Activated naive CD4-positive, alpha-beta T cell treated with anti-CD3 and anti-CD28 coated beads, Interleukin-2, amount 10 ng/mL, durations not matched to agents 7 days and 5 days (primary cell): ENCODE measurements around the gene IL12RB2.
"Not testable (repeated sequence)": the region's sequence is repeated elsewhere in the genome, so short reads cannot be mapped to it uniquely, and the experiment has no call there.

Experiments
- CTCF ChIA-PET: fragments of 350-600 bp; sonication (Branson Sonifier 250); formaldehyde crosslinking; loops from one replicate; lab custom pipeline; 2021; ENCODE audit warnings: antibody characterized with exemption; lab: Charles Lee
- DNase-seq: peaks from one replicate; pipeline ENCODE4 v3.0.0-alpha.2; 2020
- H3K27ac Mint-ChIP-seq: one replicate; pipeline ENCODE4 v1.8.0; 2021; ENCODE audit warnings: mild to moderate bottlenecking, moderate library complexity, mixed read lengths
- H3K27me3 Mint-ChIP-seq: one replicate; pipeline ENCODE4 v1.8.0; 2021; ENCODE audit warnings: mild to moderate bottlenecking, mixed read lengths
- H3K36me3 Mint-ChIP-seq: one replicate; pipeline ENCODE4 v1.8.0; 2021; ENCODE audit warnings: mixed read lengths
- H3K4me1 Mint-ChIP-seq: one replicate; pipeline ENCODE4 v1.8.0; 2021; ENCODE audit warnings: mixed read lengths
- H3K4me3 Mint-ChIP-seq: one replicate; pipeline ENCODE4 v1.8.0; 2021; ENCODE audit warnings: mild to moderate bottlenecking, moderate library complexity, mixed read lengths
- H3K9me3 Mint-ChIP-seq: one replicate; pipeline ENCODE4 v1.8.0; 2021; ENCODE audit warnings: mixed read lengths

The IL12RB2 gene

DNA sequence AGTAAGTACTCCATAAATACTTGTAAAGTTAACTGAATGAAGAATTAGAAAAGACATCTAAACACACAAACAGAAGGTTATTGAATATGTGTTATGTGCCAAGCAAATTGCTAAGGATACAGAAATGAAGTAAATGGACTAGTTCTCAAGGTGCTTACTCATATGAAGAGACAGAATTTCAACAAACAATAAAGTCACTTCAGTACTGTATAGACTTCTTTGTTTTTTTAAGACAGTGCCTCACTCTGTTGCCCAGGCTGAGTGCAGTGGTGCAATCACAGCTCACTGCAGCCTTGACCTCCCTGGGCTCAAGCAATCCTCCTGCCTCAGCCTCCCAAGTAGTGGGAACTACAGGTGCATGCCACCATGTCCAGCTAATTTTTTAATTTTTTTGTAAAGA, 65.2 kb downstream of the IL12RB2 start:
- DNase-seq: no peak
- Mint-ChIP-seq H3K27ac (no peak overlapping the region), H3K4me1 (peaks cover 7% of the 10 kb centered on the region), H3K9me3 (no peaks in the 10 kb centered on the region), H3K36me3 (peaks cover 58% of the 10 kb centered on the region), H3K27me3 (no peaks in the 10 kb centered on the region), H3K4me3 (no peak overlapping the region)
- CTCF ChIA-PET: no interaction called here

GRCh38 chr1:67376381-67376780, 68.7 kb downstream of the IL12RB2 start:
- Mint-ChIP-seq H3K4me3 (no peak overlapping the region), H3K36me3 (peaks cover 60% of the 10 kb centered on the region), H3K9me3 (no peaks in the 10 kb centered on the region), H3K27me3 (no peaks in the 10 kb centered on the region), H3K27ac (no peak overlapping the region), H3K4me1 (peaks cover 7% of the 10 kb centered on the region)
- CTCF ChIA-PET: interaction anchor here (0.9 kb wide), 1 partner anchor 32 kb away, joined by 3 read pairs; no protein-coding TSS in a partner anchor
- no peak for DNase-seq

GRCh38 chr1:67377253-67377652, 69.6 kb downstream of the IL12RB2 start:
- Mint-ChIP-seq H3K27ac (no peak overlapping the region), H3K4me3 (no peak overlapping the region), H3K4me1 (peaks cover 7% of the 10 kb centered on the region), H3K27me3 (no peaks in the 10 kb centered on the region), H3K9me3 (no peaks in the 10 kb centered on the region), H3K36me3 (peaks cover 61% of the 10 kb centered on the region)
- no peak for DNase-seq
- CTCF ChIA-PET: interaction anchor here (0.9 kb wide), 1 partner anchor 31 kb away, joined by 3 read pairs; no protein-coding TSS in a partner anchor

DNA sequence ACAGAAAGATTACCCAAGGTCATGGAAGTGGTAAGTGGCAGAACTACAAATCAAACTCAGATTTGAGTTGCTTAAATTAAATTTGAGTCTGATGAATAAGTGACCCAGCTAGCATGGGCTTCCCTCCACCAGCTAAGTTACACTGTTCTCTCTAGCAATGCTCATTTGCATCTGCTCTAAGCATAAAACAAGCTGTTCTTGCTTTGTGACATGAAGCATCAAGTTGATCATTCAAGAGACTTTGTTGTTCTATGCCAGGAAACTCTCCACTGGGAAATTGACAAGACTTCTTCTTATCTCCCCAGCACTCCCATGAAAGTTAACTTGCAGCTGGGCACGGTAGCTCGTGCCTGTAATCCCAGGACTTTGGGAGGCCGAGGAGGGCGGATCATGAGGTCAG, 73.5 kb downstream of the IL12RB2 start:
- Mint-ChIP-seq H3K27ac (no peak overlapping the region), H3K4me3 (no peak overlapping the region), H3K4me1 (peaks cover 7% of the 10 kb centered on the region), H3K27me3 (no peaks in the 10 kb centered on the region), H3K9me3 (peaks cover 28% of the 10 kb centered on the region), H3K36me3 (peaks cover 82% of the 10 kb centered on the region)
- CTCF ChIA-PET: no interaction called here
- DNase-seq: no peak

- H3K4me1 Mint-ChIP-seq: peaks cover 4% of the 10 kb centered on the region
- CTCF ChIA-PET: no interaction called here
- H3K9me3 Mint-ChIP-seq: peaks cover 30% of the 10 kb centered on the region
- no peaks in the 10 kb centered on the region for H3K27me3 Mint-ChIP-seq
- no peak overlapping the region for H3K27ac Mint-ChIP-seq
- no peak overlapping the region for H3K4me3 Mint-ChIP-seq
- H3K36me3 Mint-ChIP-seq: peaks cover 76% of the 10 kb centered on the region
- DNase-seq: no peak
Measured at GRCh38 chr1:67382292-67382691, 74.6 kb downstream of the IL12RB2 start.

- H3K4me3 Mint-ChIP-seq: no peak overlapping the region
- no peak for DNase-seq
- no peaks in the 10 kb centered on the region for H3K4me1 Mint-ChIP-seq
- no peaks in the 10 kb centered on the region for H3K27me3 Mint-ChIP-seq
- CTCF ChIA-PET: no interaction called here
- no peak overlapping the region for H3K27ac Mint-ChIP-seq
- peaks cover 69% of the 10 kb centered on the region for H3K36me3 Mint-ChIP-seq
- H3K9me3 Mint-ChIP-seq: peaks cover 30% of the 10 kb centered on the region
Measured at GRCh38 chr1:67383999-67384638, 76.4 kb downstream of the IL12RB2 start.

- CTCF ChIA-PET: interaction anchor here (0.6 to 1.7 kb wide), 2 partner anchors 177 to 265 kb away, joined by 4 read pairs; no protein-coding TSS in a partner anchor
- H3K27ac Mint-ChIP-seq: no peak overlapping the region
- H3K36me3 Mint-ChIP-seq: peaks cover 49% of the 10 kb centered on the region
- no peak for DNase-seq
- no peak overlapping the region for H3K4me3 Mint-ChIP-seq
- no peaks in the 10 kb centered on the region for H3K27me3 Mint-ChIP-seq
- H3K4me1 Mint-ChIP-seq: no peaks in the 10 kb centered on the region
- peaks cover 7% of the 10 kb centered on the region for H3K9me3 Mint-ChIP-seq
Measured at GRCh38 chr1:67390041-67390887, 82.6 kb downstream of the IL12RB2 start.

- no peaks in the 10 kb centered on the region for H3K4me1 Mint-ChIP-seq
- no peaks in the 10 kb centered on the region for H3K27me3 Mint-ChIP-seq
- no peak for DNase-seq
- no peaks in the 10 kb centered on the region for H3K9me3 Mint-ChIP-seq
- no peak overlapping the region for H3K4me3 Mint-ChIP-seq
- H3K27ac Mint-ChIP-seq: no peak overlapping the region
- peaks cover 55% of the 10 kb centered on the region for H3K36me3 Mint-ChIP-seq
- CTCF ChIA-PET: no interaction called here
Measured at GRCh38 chr1:67393240-67393639, 85.6 kb downstream of the IL12RB2 start.

- CTCF ChIA-PET: no interaction called here
- no peak overlapping the region for H3K4me3 Mint-ChIP-seq
- H3K9me3 Mint-ChIP-seq: no peaks in the 10 kb centered on the region
- DNase-seq: no peak
- H3K36me3 Mint-ChIP-seq: peaks cover 60% of the 10 kb centered on the region
- no peaks in the 10 kb centered on the region for H3K27me3 Mint-ChIP-seq
- peak overlapping the region; percentile 4 for H3K27ac Mint-ChIP-seq
- H3K4me1 Mint-ChIP-seq: no peaks in the 10 kb centered on the region
Measured at GRCh38 chr1:67393737-67394136, 86.1 kb downstream of the IL12RB2 start.

DNA sequence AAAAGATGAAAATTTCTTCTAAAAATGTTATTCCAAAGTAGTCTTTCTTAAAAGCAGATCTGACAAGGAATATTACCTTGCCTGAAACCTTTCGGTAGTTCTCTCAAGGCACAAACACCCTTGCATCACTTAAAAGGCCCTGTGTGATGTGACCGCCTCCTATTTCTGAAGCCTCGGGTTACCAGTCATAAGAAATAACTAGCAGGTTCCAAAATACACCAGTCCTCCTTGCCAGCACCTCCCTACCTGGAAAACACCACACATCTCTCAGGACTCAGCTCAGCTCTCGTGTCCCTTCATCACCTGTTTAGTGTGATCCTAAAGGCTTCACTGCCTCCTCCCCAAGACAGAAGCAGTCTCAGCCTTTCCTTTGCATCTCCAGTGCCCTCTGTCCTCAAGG, 86.9 kb downstream of the IL12RB2 start:
- no peak for DNase-seq
- no peaks in the 10 kb centered on the region for H3K27me3 Mint-ChIP-seq
- H3K27ac Mint-ChIP-seq: no peak overlapping the region
- H3K4me3 Mint-ChIP-seq: no peak overlapping the region
- H3K4me1 Mint-ChIP-seq: no peaks in the 10 kb centered on the region
- no peaks in the 10 kb centered on the region for H3K9me3 Mint-ChIP-seq
- CTCF ChIA-PET: interaction anchor here (0.5 to 2.0 kb wide), 2 partner anchors 84 to 181 kb away, joined by 3 to 6 read pairs; no protein-coding TSS in a partner anchor
- H3K36me3 Mint-ChIP-seq: peaks cover 57% of the 10 kb centered on the region

DNA sequence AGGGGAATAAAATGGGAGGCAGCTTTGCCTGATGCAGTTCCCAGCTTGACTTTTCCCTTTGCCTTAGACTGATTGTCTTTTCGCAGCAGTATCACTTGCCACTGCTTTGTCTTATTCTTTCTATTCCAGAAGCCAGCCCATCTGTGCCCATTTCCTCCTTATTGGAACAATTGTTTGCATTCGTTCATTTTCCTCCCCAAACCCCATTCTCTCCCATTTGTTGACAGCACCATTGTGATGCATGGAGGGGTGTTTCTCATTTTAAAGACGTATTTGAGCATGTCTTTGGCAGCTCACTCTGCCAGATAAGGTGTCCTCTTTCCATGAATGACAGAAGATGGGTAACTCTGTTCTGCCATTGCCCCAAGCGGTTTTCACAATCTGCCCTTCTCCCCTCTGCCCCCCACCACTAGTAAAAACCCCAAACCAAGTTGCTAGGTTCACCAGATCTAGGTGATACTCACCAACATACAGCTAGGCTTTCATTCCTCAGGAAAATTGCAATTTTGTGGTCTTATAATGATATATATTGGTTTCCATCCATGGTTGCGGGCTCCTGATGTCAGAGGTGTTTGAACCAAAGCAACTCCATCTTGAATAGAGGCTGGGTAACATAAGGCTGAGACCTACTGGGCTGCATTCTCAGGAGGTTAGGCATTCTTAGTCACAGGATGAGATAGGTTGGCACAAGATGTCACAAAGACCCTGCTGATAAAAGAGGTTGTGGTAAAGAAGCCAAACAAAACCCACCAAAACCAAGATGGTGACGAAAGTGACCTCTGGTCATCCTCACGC, 91.7 kb downstream of the IL12RB2 start:
- CTCF ChIA-PET: interaction anchor here (3.4 kb wide), 1 partner anchor 187 kb away, joined by 13 read pairs; no protein-coding TSS in a partner anchor

DNA sequence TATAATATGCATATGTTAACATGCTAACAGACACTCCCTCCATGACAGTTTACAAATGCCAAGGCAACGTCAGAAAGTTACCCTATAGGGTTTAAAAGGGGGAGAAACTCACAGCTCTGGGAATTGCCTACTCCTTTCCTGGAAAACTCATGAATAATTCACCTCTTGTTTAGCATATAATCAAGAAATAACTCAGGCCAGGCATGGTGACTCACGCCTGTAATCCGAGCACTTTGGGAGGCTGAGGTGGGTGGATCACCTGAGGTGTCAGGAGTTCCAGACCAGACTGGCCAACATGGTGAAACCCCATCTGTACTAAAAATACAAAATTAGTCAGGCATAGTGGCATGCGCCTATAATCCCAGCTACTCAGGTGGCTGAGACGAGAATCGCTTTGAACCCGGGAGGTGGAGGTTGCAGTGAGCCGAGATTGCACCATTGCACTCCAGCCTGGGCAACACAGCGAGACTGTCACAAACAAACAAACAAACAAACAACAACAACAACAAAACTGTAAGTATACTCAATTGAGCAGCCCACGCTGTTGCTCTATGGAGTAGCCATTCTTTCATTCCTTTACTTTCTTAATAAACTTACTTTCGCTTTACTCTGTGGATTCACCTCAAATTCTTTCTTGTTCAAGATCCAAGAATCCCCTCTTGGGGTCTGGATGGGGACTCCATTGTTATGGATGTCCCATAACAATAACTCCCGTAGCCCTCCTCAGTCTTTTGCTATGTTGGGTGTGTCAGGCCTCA, 92.5 kb downstream of the IL12RB2 start:
- H3K4me3 Mint-ChIP-seq, H3K27me3 Mint-ChIP-seq, DNase-seq, H3K4me1 Mint-ChIP-seq, H3K9me3 Mint-ChIP-seq: not testable (repeated sequence)
- Mint-ChIP-seq H3K27ac (peak overlapping the region; percentile 59), H3K36me3 (peaks cover 39% of the 10 kb centered on the region)
- CTCF ChIA-PET: interaction anchor here (3.4 kb wide), 1 partner anchor 188 kb away, joined by 13 read pairs; no protein-coding TSS in a partner anchor

More for the DNA sequence above, 91.7 kb downstream of the IL12RB2 start:
- Mint-ChIP-seq H3K27me3 (no peaks in the 10 kb centered on the region), H3K9me3 (no peaks in the 10 kb centered on the region), H3K4me3 (no peak overlapping the region), H3K36me3 (peaks cover 40% of the 10 kb centered on the region), H3K4me1 (no peaks in the 10 kb centered on the region), H3K27ac (no peak overlapping the region)
- no peak for DNase-seq

DNA sequence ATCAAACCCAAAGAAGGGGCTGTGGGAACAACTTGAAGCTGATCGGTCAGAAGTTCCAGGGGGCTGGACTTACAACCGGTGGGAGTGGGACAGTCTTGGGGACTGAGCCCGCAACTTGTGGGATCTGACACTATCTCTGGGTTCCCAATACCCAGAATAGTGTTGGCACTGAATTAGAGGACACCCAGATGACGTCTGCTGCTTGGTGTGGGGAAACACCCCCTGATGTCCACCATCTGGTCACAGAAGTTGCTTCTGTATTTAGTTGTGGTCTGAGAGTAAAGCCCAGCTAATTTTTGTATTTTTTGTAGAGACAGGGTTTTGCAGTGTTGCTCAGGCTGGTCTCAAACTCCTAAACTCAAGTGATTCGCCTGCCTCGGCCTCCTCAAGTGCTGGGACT, 93.8 kb downstream of the IL12RB2 start:
- CTCF ChIA-PET: no interaction called here
- H3K36me3 Mint-ChIP-seq: peaks cover 34% of the 10 kb centered on the region
- H3K4me3 Mint-ChIP-seq: no peak overlapping the region
- H3K27ac Mint-ChIP-seq: no peak overlapping the region
- no peaks in the 10 kb centered on the region for H3K9me3 Mint-ChIP-seq
- no peaks in the 10 kb centered on the region for H3K27me3 Mint-ChIP-seq
- no peak for DNase-seq
- no peaks in the 10 kb centered on the region for H3K4me1 Mint-ChIP-seq
